HS-5 (cell line): ENCODE data around the gene INPP5K.
"Not testable (repeated sequence)": the region's sequence is repeated elsewhere in the genome, so short reads cannot be mapped to it uniquely, and the experiment has no call there.

Experiments used
- DNase-seq: peaks from one replicate; pipeline ENCODE4 v3.0.0-alpha.2; 2012; ENCODE audit warnings: low read depth

INPP5K gene

DNA sequence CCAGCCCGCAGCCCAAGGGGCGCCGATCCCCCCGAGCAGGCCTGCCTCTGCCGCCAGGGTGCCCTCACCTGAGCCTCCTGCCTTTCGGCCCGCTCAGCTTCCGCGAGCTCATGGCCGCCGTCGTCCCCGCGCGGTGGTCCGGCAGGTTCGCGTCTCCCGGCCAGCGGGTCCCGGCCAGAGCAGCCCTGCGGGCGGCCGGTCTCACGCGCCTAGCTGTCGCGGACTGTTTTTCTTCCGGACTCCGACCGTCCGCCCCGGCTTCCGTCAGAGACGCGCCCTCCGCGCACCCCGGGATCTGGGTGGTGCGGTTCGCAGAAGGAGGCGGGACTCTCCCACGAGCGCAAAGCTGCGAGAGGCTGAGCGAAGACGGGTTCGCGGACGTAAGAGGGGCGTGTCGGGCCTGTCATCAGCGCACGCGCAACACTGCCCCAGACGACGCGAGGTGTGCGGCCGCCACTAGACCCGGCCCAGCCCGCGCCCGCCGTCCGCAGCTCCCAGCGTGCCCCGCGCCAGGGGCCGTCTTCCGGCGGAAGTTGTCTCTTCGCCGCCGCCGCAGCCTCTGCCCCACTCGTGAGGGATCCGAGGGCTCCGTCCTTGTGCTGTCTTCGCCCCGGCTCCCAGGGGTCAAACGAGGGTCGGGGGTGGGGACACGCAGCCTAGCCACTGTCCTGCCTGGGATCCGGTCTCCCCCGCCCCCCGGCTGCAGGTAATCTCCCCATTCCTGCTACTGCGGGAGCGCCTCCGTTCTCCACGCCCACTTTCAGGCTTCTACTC lies at the start of gene INPP5K:
TSS of gene INPP5K (minus strand) at position 225 of the 774 bp plus-strand sequence. CDS start at position 112, 113 bp downstream.
- peak; percentile 82 for DNase-seq

DNA sequence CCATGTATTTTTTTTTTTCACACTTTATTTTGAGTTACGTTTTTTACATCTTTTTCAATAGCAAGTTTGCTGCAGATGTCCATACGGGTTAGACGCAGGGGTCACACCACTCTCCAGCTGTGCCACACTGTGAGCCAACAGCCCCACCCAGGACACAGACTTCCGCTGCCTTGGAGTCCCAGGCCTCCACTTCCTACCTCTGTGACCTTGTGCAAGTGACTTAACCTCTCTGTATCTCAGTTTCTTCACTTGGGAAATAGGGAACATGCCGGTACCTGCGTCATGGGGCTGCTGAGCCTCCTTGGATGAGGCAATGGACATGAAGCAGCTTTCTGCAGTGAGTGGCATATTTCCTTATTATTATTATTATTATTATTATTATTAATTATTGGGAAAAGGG lies 49.5 kb upstream of the INPP5K start:
- no peak for DNase-seq

DNA sequence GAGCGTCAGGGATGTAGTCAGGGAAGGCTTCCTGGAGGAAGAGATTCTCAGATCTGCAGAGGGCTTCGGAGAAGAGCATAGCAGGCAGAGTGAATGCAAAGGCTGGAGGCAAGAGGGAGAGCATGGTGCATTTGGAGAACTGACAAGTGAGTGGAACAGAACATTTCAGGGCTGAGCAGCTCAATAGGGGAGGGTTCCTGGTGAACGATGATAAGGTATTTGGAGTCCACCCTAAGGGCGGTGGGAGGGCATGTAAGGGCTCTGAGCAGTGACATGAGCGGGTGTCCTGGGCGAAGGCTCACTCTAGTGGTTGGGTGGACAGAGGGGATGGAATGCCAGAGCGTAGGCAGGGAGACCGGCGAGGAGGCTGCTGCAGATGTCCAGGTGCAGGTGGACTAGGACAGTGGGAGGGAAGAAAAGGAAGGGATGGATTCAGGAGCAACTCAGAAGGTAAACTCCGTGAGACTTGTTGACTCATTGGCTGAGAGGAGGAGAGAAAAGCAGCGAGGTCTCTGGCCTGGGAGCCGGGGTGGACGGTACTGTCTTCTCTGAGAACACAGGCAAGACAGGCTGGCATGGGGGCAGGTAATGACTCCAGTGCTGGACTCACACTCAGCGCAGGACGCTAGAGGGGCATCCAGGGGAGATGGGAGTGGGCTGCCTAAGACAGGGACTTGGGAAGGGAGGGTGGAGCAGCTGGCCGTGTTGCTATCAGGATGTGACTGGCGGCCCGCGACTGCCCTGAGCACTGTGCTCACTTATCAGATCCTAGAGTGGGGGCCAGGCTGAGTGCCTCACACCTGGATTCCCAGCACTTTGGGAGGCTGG lies 47.6 kb upstream of the INPP5K start:
- DNase-seq: no peak

DNA sequence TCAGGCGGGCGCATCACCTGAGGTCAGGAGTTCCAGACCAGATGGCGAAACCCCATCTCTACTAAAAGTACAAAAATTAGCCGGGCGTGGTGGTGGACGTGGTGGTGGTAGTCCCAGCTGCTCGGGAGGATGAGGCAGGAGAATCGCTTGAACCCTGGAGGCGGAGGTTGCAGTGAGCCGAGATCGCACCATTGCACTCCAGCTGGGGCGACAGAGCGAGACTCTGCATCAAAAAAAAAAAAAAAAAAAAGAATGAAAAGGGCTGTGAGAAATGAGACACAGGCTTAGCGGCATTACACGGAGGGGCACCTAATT lies 47.0 kb upstream of the INPP5K start:
- DNase-seq: not testable (repeated sequence)

DNA sequence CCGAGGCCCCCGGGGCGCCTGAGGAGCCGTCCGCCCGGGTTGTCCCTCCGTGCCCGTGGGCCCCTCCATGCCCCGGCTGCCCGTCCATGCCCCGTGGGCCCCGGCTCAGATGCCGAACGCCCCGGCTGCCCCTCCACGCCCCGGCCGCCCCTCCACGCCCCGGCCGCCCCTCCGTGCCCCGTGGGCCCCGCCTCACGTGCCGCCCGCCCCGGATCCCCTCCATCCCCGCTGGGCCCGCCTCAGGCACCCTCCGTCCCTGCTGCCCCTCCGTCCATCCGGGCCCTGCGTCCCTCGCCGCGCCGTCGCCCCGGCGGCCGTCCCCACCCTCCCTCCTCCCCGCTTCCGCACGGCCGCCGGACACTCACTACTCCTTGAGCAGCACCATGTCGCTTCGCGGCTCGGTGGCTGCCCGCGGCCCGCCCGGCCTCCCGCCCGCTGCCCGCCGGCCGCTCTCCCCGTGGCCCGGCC lies 45.8 kb upstream of the INPP5K start:
- DNase-seq: no peak

DNA sequence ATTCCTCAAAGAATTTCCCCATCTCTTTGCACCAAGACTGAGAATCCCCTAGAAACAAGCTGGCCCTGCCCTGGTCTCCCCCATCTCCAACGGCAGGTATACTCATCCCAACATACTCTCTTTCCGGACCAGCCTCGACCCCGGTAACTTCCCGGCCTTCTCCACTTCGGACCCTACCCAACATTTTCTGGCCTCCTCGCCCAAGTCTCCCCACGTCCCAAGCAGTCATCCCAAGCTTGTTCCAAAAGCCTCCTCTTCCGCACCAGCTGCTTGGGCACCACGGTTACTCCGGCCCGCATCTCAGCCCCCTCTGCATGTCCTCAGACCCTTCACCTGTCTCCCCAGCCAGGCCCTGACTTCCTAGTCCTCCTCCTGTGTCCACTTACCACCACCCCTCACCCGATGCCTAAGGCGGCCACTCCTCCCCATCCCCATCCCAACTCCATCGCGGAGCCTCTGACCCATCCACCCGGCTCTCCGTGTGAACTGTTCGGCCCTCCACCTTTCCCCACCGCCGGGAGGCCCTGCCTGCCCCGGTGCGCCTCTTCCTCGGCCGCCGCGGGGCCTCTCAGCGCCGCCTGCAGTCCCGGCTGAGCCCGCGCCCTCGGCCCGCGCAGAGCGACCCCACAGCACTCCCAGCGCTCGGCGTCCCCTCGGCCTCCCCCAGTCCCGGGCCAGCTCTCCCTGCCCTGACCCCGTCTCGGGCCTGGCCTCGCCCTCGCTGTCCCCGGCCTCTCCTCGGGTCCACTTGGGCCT lies 45.2 kb upstream of the INPP5K start:
- DNase-seq: no peak

DNA sequence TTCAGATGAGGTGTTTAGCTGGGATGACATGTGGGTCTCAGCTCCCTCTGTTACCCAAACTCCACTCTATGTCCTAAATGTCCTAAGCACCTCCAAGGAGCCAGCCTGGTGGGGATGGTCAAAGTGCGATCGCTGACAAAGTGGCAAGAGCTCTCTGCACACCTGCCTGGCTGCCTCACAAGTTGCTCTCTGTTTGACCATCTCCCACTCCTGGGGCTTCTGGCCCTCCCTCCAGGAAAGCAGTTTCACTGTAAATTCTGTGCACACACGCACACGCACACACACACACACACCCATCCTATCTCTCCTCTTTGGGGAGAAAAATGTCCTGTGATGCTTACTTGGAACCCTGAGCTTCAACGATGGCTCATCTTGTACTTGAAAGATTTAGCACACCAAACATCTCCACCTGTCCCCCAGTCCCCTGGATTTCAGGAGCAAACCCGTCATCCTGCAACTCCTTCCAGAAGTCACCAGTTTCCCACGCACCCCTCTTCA lies 44.5 kb upstream of the INPP5K start:
- DNase-seq: no peak

DNA sequence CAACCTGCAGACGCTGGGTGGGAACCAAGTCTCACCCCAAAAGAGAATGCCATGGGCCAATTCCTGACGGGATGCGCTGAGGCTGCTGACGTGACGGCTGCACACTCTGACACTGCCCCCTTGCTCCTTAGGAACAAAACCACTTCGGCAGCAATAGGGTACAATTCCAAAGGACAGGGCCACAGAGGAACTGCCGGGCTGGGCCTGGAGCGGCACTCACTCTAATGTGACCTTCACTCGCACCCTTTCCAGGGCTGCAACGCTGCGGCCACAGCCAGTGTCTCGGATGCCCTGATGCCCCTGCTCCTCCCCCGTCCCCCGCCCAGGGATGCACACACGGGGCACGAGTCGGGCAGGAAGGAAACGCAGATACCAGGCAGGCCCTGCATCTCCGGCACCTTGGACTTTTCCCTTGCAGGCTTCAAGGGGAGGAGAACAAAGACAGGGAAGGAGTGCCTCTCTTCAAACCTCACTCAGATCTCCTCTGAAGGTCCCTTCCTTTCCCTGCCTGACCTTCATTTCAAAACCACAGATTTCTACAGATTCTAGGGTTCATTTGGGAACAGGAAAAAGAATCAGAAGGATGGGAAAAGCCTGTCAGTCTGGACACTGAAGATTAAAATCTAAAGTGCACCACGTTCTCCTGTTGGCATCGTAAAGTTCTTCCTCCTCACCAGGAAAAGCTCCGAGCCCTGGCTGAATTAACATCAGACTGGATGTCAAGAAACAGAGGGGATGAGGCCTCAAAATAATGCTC lies 43.9 kb upstream of the INPP5K start:
- DNase-seq: no peak

DNA sequence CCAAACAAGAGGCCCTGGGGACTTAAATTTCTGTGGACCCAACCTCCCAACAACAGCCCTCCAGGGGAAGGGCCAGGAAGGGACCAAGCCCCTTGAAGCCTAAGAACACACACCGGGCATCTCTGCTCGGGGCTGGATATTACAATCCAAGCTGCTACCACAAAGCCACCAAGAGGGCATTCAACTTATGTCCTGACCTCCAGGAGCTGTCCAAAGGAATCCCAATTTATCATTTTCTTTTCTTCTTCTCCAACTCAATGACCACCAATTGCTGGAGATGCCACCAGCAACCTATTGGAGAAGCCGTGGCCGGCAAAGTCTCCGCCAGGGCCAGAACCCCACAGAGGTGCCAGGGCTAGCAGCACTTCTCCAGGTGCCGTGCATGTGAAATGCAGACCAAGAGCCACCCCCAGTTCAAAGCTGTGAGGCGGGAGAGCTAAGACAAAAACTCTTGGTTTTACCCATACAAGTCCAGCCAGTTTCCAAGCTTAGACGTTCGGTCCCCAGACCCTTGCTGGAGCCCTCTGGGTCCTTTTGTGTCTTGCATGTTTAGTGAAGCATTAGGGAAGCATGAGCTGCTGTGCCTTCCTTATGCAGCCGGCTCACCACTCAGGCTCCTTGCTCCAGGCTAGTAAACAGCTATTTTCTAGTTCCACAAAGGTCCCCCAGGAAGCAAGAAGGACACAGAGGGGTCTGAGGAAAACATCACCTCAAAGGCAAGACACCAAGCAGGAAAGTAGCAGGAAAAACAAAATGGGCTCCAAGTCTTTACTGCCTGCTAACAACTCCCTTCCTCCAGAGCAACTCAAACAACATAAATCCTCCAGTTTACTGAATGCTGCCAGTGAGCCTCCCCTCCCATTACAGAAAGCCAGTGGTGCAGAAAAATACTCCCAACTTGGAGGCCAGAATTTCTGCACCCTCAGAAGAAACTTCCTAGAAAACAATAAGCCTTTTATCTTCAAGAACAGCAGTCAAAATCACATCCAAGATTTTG lies 42.9 kb upstream of the INPP5K start:
- no peak for DNase-seq

DNA sequence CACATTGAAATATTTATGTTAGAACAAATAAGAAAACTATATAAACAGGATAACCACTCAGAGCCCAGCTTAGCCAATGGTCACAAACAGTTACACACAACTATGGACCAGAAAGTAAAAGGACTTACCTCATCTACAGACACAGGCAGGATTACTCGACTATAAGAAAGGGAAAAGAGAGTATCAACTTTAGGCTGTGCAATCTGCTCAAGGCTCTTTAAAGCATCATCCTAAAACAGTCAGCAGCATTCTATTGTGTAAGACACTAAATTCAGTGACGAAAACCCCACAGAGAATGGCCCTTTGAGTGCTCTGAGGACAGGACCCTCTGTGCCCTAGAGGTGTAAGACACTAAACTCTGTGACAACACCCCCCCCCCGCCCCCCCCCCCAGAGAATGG lies 42.0 kb upstream of the INPP5K start:
- no peak for DNase-seq

DNA sequence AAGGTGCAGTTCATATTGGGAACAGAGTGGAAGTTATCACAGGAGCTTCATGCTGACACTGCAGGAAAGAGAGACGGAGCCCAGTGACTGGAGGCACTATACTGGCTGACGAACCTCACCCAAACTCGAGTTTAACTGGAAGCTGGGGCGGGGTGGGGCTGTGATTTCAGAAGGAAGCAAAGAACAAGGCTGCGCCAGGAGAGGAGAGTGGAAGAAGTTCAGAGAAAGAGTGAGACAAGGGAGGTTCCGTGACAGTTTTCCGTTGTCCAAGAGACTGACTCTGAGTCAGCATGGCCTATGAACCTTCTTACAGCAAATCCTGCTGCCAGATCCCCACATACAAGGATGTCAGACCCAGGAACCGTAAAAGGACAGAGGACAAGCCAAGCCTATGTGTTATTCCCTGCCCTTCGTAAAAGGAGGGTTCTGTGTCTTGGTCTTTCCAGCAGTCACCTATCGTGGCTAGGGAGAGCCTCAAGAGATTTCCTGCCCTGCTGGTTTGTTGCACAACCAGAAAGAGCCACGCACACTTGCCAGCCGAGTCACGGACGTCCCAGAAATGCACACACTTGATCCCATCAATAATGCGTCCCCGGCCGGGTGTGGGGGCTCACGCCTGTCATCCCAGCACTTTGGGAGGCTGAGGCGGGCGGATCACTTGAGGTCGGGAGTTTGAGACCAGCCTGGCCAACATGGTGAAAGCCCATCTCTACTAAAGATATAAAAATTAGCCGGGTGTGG lies 41.1 kb upstream of the INPP5K start:
- no peak for DNase-seq

DNA sequence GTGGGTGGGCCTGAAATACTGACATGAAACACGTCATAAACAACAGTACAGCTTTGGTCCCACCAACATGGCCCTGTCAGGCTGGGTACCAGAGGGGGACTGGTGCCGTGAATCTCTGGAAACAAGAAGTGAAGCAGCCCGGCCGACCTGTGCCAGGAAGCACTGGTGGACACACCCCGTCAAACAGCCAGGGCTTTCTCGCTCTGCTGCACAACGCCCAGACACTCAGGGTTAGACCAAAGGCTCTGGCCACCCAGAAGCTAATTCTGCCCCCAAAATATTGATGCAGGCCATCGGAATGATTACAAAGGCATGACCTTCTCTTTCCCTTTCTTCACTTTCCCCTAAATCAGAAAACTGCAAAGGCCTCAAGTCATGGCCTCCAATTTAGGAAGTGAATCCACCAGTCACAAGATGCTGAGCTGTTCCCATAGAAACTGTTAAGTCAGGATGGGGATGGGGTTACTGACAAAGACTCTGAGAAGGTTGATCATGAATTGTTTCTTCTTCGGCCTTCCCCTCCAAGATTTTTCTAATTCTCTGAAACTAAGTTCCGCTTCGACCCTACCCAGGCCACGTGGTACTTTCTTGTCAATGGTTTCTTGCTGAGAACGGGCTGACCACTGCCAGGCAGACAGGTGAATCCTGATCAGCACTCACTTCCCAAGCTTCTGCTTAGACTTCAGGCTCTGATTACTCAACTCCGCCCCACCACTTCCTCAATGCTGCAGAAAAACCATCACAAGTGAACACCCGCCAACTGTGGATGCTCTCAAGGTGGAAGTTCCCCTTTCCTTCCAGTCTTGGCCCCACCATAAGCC lies 39.4 kb upstream of the INPP5K start:
- no peak for DNase-seq

DNA sequence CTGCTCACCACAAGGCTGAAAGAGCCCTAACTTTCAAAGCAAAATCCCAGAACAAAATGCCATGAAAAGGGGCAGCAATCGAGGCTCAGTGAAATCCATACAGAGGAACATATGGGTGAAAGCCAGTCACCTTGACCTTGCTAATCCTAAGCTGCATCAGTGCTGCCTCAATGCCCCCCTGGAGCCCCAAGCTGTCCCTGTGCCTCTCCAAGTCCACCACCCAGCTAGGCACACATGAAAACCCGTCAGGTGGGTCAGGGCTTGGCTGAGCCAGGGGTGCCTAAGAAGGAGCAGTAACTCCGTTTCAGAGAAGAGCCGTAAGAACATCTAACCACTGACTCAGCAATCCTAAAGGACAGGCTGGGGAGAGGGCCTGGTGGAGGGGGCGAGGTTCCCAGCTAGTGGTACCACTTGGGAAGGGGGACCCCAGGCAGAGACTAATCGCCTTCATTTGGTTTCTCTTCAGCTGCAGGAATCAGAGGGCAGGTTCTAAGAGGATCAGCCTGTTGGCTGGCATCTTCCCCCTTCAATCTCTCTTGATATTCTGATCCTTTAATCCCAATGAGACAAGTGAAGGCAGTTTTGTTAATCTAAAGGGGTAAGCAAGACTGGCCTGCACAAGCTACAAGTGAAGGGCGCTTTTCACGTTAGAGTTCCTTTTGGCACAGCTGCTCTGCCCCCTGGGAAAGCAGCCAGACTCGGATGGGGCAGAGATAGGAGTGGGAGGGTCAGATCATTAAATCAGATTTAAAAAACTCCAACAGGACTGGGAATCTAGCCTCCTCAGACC lies 38.5 kb upstream of the INPP5K start:
- DNase-seq: no peak

DNA sequence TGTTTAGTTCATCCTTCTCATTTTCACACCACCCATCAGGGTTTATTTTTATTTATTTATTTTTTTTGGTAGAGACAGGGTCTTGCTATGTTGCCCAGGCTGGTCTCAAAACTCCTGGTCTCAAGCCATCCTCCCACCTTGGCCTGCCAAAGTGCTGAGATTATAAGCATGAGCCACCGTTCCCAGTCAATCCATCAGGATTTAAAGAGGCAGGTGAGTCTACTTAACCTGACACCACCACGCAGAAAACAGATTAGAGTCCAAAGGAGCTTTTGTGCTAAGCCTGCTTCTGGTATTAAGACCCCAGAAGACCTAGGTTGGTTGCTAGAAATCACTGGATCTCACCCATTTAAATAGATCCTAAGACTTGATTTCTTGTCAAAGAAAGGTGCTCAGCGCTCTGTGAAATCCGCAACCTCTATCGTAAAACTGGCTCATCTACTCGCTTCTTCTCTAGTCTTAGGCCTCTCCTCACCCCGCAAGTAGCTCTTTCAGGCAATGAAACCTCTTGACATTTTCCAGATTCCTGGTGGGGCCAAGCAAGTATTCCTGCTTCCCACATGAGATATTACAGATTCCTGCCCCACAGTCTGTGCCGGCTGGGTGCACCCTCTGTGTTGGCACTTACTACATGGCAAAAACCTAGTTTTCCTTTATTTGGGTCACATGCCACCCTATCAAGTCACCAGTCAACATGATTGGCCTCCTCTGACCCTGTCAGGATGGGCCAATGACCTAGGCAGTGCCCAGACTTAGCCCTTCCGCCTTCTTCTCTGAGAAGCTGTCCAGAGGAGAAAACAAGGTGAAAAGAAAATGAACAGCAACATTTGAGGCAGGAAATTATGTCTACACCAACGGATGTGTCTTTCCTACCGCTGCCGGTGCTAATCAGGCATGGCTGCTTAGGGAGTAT lies 37.2 kb upstream of the INPP5K start:
- no peak for DNase-seq

DNA sequence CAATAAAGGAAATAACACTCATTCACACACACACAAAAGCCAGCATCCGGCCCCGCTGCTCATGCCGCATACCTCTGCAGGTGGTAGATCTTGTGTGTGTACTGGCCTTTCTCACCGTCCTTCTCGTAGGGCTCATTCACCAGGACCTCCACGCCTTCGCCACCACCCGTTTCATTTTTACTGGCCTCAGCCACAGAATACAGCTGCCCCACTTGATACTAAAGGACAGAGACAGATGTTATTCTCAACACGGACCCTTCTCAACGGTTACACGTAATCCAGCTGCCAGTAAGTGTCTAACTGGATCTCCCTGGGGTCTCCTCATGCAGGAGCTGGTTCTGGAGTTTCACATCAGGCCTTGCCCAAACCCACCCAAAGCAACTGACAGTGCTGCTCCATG lies 36.5 kb upstream of the INPP5K start:
- no peak for DNase-seq

DNA sequence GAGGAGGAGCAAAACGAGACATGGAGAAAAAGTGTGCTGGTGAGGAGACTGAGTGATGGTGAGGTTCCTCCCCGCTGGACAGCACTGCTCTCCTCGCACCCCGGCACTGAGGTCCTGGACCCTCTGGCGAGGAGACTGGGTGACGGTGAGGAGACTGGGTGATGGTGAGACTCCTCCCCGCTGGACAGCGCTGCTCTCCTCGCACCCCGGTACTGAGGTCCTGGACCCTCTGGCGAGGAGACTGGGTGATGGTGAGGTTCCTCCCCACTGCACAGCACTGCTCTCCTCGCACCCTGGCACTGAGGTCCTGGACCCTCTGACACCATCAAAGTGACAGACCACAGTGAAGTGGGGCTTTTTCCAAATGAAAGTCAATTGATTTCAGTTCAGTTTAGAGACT lies 35.3 kb upstream of the INPP5K start:
- no peak for DNase-seq

DNA sequence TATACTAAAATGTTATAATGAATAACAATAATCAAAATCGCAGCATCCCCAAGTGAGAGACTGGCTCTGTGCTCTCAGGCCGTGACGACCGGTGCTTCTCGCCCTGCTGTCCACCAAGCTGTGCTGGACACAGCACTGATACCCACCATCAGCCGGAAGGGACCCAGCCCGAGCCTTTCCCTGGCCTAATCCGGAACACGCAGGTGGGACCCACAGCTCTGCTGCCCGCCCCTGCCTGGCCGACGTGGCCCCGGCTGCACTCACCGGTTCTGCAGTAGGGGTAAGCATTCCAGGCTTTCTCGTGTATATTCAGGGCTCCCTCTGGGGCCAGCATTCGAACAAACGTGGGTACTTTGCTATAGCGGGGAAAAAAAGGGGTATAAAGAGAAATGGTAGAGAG lies 31.6 kb upstream of the INPP5K start:
- no peak for DNase-seq
